ENCODE measurements around the gene BOD1L2.

Gene BOD1L2

DNA sequence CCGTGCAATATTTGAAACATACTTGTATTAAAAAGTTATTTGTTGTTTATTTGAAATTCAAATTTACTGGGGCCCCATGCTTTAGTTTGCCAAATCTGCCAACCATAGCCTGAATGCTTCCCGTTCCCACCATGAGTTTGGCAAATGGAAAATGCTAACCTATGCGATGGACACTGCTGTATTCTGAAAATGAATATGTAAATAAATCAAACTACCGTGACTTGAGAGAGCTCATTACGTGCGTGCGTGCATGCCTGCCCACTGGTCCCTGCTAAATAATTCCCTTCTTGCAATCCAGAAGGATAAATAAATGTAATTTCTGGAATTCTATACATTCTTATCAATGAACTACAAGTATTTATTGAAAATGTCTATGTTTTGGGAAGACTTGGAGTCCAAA is 3.2 kb downstream of the BOD1L2 start:
- no peak for DNase-seq (ENCODE audit: low read depth, low spot score)

DNA sequence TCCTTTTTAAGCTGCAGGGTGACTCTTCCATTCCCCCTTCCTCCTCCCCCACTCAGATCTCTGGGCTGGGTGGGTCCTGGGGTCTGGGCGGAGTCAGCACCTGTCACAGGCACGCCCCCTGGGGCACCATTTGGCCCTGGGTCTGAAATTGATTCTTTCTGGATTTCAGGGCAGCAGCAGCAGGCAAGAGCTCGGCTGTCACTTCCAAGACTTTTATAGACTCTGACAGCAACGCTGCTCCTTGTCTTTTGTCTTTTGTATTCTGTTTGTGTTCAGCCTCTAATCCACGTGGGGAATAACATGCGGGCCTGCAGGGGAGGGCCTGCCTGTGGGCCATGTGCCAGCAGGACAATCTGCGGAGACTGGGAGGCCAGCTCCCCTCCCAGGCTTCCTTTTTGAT is 3.9 kb downstream of the BOD1L2 start:
- no peak for DNase-seq (ENCODE audit: low read depth, low spot score)

DNA sequence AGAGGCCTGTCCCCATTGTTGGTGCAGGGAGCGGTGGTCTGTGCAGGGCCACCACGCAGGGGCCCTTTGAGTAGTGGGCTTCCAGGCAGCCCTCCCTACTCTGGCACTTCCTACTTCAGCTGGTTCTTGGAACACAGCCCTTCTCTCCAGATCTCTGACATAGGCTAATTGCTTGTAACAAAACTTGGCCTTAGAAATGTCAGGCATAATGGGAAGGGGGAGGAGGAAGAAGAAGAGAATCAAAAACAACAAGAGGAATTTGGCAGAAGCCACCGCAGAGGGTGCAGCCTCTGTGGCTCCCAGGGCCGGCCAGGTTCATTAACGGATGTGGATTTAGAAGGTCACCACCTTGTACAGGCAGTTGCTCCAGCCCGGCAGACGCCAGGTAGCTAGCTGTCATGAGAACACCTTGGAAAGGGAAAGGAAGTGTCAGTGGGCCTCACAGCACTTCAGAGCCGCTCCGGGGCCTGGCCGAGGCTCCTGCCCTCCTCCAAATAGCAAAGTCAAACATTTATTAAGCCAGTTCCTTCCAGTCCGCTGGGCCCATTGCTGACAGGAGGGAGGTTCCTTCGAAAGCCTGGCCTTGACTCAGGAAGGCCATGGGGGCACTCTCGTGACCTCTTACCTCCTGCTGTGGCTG is 7.4 kb downstream of the BOD1L2 start:
- DNase-seq (ENCODE audit: low read depth, low spot score) = no peak

DNA sequence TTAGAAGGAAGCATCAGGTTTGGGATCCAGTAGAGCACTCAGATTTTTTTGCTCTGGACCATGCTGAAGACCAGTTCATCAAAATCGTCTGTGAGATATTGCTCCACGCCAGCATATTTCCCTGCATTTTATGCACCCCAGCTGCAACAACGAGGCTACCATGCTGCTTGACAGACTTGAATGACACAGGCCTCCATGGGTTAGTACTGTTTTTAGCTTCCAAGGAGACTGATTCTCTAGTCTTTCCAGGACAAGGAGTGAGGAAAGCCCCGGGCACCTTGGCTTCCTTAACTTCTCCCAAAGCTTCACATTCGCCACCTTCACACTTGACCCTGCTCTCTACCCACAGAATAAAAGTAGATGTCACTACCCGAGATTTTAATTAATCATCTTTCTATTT is 17.5 kb downstream of the BOD1L2 start:
- no peak for DNase-seq (ENCODE audit: low read depth, low spot score)

DNA sequence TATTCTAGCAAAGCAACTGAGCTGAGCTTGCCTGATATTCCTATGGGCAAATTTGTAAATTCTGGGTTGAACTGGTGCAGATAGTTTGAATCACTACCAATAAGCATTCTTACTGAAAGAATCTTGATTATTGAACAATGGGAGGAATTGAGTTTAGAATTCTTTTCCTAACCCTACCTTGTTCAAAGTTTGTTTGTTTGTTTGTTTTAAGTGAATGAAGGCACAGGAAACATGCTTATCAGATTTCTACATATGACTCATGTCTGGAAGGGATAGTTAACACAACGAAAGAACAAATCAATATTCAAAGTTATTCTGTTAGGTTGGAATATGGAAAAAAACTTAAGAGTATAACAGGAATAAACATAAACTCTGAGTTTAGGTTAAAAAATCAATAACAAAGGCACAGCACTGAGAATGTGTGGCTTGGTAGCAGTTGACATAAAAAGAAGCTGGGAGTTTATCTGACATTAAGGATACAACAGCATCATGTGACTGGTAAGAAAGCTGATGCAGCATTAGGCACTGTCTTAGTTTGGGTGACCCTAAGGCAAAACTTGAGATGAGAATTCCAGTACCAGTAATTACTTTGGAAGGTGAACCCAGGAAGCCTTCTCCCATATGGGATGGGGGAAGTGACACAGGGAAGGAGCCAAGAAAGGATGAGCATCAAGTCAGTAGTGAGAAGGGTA is 20.9 kb downstream of the BOD1L2 start:
- no peak for DNase-seq (ENCODE audit: low read depth, low spot score)

DNA sequence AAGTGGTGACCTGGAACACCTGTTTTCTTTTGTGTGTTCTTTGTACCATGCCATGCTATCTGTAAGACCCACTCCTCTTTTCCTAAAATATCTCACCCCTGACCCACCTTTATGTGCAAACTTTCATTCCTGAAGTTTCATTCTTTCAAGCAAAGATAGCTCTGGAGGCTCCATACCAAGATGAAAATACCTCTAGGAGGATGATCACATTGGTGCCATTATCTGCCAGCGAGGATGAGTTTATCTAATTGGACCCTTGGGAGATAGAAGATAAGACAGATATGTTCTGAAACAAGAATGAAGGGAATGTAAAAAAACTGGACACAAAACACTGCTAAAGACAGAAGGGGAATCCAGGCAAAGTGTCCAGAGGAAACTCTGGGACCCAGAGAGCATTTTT is 24.1 kb downstream of the BOD1L2 start:
- DNase-seq (ENCODE audit: low read depth, low spot score) = no peak

DNA sequence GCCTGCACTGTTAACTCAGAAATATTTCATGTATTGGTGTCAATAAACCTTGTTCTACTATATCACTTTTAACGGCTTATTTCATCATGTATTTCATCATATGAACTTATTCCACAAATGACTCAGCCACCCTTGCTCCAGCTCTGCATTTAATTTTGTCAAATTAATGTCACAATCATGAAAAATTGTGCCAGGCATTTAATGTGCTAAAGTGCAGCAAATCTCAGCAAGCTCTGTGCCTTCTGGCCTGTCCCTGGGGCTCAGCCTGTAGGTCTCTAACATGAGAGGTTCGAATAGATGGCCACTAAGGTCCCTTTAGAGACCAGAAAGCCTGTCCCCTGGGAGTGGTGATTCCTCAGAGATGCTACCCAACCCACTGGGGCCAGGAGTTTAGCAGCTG is 28.6 kb downstream of the BOD1L2 start:
- DNase-seq (ENCODE audit: low read depth, low spot score) = no peak

DNA sequence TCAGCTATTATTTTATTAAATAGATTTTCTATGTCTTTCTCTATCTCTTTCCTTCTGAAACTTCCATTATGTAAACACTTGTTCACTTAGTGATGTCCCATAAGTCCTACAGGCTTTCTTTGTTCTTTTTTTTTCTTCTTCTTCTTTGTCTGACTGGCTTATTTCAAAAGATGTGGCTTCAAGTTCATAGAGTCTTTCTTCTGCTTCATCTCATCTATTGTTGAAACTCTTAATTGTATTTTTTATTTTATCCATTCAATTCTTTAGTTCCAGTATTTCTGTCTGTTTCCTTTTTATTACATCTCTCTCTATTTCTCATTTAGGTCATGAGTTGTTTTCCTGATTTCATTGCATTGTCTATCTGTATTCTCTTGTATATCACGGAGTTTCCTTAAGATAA is 38.5 kb downstream of the BOD1L2 start:
- DNase-seq (ENCODE audit: low read depth, low spot score) = no peak

DNA sequence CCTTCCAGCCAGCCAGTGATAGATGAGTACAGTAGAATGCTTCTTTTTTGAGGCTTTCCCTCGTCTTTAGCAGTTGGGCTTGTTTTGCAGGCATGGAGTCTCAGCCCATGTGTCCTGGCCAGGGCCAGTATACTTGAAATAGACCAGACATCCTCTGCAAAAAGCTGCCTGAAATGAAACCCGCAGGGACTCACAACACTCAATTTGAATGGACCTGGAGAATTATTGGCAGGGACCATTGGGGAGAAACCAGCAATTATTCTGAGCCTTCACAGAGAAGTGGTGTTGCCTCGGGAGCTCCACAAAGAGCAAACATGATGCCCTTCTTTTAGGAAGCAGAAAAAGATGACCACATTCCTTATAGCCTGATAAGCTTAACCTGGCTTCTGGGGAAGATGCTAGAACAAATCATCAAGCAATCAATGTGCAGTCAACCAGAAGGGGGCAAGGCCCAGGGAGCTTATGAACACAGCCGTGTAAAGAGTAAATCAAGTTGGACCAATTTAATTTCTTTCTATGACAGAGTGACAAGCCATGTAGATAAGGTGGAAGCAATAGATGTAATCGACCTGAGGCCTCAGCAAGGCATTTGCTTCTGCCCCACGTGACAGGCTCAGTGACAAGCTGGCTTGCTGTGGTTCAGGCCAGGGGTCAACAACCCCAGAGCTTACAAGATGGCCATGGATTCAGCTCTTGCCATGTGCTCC is 42.1 kb downstream of the BOD1L2 start:
- no peak for DNase-seq (ENCODE audit: low read depth, low spot score)

DNA sequence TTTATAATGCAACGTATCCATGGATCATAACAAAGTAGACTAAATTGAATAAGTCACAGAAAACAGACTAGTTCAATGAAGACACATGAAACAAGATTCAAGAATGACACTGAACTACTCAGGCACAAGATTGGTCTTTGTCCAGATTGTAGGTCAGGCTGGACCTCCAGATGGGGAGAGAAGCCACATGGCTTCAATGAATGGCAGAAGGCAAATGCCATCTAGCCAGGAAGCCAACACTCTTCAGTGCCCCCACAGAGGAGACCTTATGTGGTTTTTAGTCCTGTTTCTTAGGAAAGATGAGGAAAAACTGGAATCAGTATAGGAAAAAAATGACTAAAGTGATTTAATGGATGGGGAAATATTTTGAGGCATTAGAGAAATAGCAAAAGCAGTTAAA is 43.1 kb downstream of the BOD1L2 start:
- no peak for DNase-seq (ENCODE audit: low read depth, low spot score)

DNA sequence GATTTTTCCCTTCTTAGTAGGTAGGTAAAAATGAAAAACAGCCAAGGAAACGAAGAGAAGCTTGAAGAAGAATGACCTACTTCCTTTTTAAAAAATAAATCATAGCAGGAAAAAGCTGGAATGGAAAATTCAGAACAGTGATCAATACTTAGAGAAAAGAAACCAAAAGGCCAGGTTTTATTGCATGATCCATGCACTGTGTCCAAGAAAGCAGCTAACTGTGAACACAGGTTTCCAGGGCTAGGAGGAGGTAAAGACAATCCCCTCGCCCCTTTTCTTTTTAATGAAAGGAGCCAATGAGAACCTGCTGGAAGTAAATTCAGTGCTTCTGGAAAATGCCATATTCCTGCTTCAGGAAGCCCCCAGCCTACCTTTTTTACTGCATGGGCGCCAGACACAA is 47.2 kb downstream of the BOD1L2 start:
- DNase-seq (ENCODE audit: low read depth, low spot score) = no peak

DNA sequence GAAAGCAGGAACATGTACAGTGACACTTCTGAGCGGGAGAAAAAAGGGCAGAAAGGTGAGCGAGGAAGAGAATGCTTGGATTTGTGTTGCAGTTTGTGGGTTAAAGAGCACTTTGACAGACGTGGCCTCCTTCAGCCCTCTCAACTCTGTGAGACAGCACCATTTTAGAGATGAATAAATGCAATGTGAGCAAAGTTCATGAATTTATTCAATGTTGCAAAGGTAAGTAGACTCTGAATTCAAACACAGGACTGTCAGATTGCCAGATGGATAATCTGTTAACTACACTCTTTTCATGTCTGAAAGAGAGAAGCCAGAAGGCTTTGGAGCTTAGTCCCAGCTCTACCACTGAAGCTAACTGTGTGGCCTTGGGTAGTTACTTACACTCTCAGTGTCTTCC is 47.7 kb downstream of the BOD1L2 start:
- DNase-seq (ENCODE audit: low read depth, low spot score) = no peak

DNA sequence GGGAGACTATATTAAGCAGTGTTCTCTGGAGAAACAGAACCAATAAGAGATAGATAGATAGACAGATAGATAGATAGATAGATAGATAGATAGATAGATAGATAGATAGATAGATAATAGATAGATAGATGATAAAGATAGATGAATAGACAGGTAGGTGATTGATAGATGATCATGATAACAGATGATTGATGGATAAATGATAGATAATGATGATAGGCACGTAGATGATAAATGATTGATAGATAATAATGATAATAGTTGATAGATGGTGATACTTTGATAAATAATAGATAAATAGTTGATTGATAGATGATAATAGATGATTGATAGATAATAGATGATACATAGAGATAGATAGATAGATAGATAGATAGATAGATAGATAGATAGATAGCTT is 48.5 kb downstream of the BOD1L2 start:
- no peak for DNase-seq (ENCODE audit: low read depth, low spot score)

DNA sequence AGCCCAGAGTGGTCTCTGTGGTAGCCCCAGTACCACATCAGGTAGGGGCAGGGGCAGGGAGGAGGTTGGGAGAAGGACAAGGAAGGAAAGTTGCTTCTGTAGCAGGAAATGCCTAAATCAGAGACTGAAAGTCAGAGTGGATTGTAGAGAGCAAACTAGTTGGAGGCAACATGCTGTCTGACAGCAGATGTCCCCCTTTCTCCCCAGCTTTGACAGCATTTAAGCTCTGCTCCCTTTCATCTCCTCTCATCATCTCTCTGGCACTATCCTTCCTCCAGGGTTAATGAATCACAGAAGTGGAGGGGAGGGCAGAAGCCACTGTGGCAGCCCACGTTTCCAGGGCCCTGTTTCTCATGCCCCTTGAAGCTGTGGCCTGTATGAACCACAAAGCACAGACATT is 50.4 kb downstream of the BOD1L2 start:
- DNase-seq (ENCODE audit: low read depth, low spot score) = no peak

DNA sequence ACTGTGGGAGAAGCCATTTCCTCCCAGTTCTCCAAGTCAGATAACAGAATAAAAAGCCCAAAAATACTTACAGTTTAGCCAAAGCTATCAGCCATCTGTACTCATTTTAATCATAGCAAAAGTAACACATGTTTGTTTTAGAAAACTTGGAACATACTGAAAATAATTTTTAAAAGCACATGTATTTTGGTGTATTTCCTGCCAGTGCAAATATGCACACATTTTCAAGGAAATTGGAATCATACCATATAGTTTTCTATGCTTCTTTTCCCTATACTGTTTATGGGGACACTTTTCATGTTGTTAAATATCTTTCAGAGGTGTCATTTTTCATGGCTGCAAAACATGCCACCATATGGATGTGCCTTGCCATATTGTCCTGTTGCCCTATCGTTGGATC is 51.2 kb downstream of the BOD1L2 start:
- no peak for DNase-seq (ENCODE audit: low read depth, low spot score)
